HG03520 (cell line): Measurements from ENCODE around the gene HLA-B.

Experiments used
- ATAC-seq: cut with Tn5 transposase; IDR thresholded peaks from one replicate; pipeline ENCODE4 v1.9.1; 2021; ENCODE audit warnings: mild to moderate bottlenecking, moderate library complexity; ENCODE audit not compliant: unreplicated experiment

Gene HLA-B

GRCh38 chr6:31353384-31353945, 3.5 kb downstream of the HLA-B start:
- no peak for ATAC-seq

GRCh38 chr6:31352683-31353383, 4.1 kb downstream of the HLA-B start:
- ATAC-seq: no peak

GRCh38 chr6:31352310-31352682, 4.7 kb downstream of the HLA-B start:
- ATAC-seq: no peak

GRCh38 chr6:31351401-31352309, 5.3 kb downstream of the HLA-B start:
- ATAC-seq: no peak

GRCh38 chr6:31351033-31351380, 6.0 kb downstream of the HLA-B start:
- ATAC-seq: no peak

GRCh38 chr6:31350196-31351032, 6.6 kb downstream of the HLA-B start:
- no peak for ATAC-seq

- no peak for ATAC-seq
Measured at GRCh38 chr6:31349301-31349700, 7.7 kb downstream of the HLA-B start.

- ATAC-seq: no peak
Measured at GRCh38 chr6:31345026-31345730, 11.8 kb downstream of the HLA-B start.

- ATAC-seq: no peak
Measured at GRCh38 chr6:31340228-31340627, 16.8 kb downstream of the HLA-B start.

- no peak for ATAC-seq
Measured at GRCh38 chr6:31339210-31339609, 17.8 kb downstream of the HLA-B start.

GRCh38 chr6:31336896-31337496, 20.0 kb downstream of the HLA-B start:
- ATAC-seq: no peak

- ATAC-seq: no peak
Measured at GRCh38 chr6:31332637-31333602, 24.1 kb downstream of the HLA-B start.

- no peak for ATAC-seq
Measured at GRCh38 chr6:31328355-31328960, 28.5 kb downstream of the HLA-B start.

GRCh38 chr6:31321820-31322219, 35.2 kb downstream of the HLA-B start:
- ATAC-seq: no peak

GRCh38 chr6:31321005-31321707, 35.8 kb downstream of the HLA-B start:
- ATAC-seq: no peak

GRCh38 chr6:31317036-31317435, 39.9 kb downstream of the HLA-B start:
- ATAC-seq: no peak

GRCh38 chr6:31309641-31310040, 47.3 kb downstream of the HLA-B start:
- no peak for ATAC-seq

GRCh38 chr6:31308845-31309175, 48.2 kb downstream of the HLA-B start:
- ATAC-seq: no peak
